H1 (cell line): Measurements from ENCODE around the gene ARHGAP26. TPM values are rescaled to one million over a fixed set of nuclear protein-coding genes. Genes with fewer than 3 reads are reported as not detected.

Source experiments
- CTCF ChIA-PET: fragments of 300-600 bp; sonication (Branson Sonifier 250); formaldehyde crosslinking; loops from one replicate; lab custom pipeline; 2021; ENCODE audit not compliant: partially characterized antibody; lab: Charles Lee
- POLR2A ChIA-PET: fragments of 300-600 bp; sonication (Branson Sonifier 250); formaldehyde crosslinking; loops from one replicate; lab custom pipeline; 2021; ENCODE audit warnings: inconsistent platforms; ENCODE audit not compliant: partially characterized antibody; lab: Charles Lee
- DNase-seq, 2 experiments: peaks; one replicate each; pipeline versions ENCODE4 v3.0.0 to v3.0.0-alpha.2; 2010 to 2022; ENCODE audit warnings: low spot score in 2 of 2, low read depth in 1 of 2, mixed read lengths in 1 of 2
- FAIRE-seq: peaks from 2 replicates; lab custom pipeline; 2011; peaks lifted over from hg19 to GRCh38; lab: Jason Lieb, UNC
- H2AFZ ChIP-seq: 2 replicates; pipeline ENCODE4 v1.8.1; 2012; ENCODE audit warnings: low read length, inconsistent platforms
- H2AK5ac ChIP-seq: 2 replicates; pipeline ENCODE4 v1.6.1; 2013; ENCODE audit warnings: low read depth, low read length
- H2BK120ac ChIP-seq: replicated peaks from 2 replicates; pipeline ENCODE3; 2013; ENCODE audit warnings: low read depth, low read length, inconsistent platforms
- H2BK12ac ChIP-seq: 2 replicates; pipeline ENCODE4 v1.6.1; 2013; ENCODE audit warnings: low read depth, low read length
- H2BK15ac ChIP-seq: 2 replicates; pipeline ENCODE4 v1.6.1; 2013; ENCODE audit warnings: low read length
- H2BK20ac ChIP-seq: 2 replicates; pipeline ENCODE4 v1.6.1; 2013; ENCODE audit warnings: low read length
- H2BK5ac ChIP-seq: 2 replicates; pipeline ENCODE4 v1.6.1; 2013; ENCODE audit warnings: low read depth, low read length
- H3K14ac ChIP-seq: 2 replicates; pipeline ENCODE4 v1.6.1; 2013; ENCODE audit warnings: inconsistent platforms; ENCODE audit not compliant: insufficient read length
- H3K18ac ChIP-seq: 2 replicates; pipeline ENCODE4 v1.6.1; 2013; ENCODE audit warnings: low read length; ENCODE audit errors: extremely low read depth
- H3K23ac ChIP-seq: 2 replicates; pipeline ENCODE4 v1.6.1; 2013; ENCODE audit warnings: inconsistent platforms; ENCODE audit not compliant: insufficient read length
- H3K23me2 ChIP-seq: 2 replicates; pipeline ENCODE4 v1.6.1; 2013; ENCODE audit warnings: low read depth, low read length
- H3K27ac ChIP-seq: 2 replicates; pipeline ENCODE4 v1.6.1; 2011; ENCODE audit warnings: low read depth, low read length, inconsistent platforms
- H3K27me3 ChIP-seq, 4 experiments: replicated peaks in 1 of 4; 1 replicate in 1 of 4; 2 replicates in 3 of 4; pipeline versions ENCODE4 v1.6.1 to v1.8.1; 2011 to 2013; ENCODE audit warnings: low read length in 3 of 4, mild to moderate bottlenecking in 3 of 4, inconsistent platforms in 2 of 4, mixed read lengths in 2 of 4, moderate library complexity in 1 of 4; ENCODE audit not compliant: control insufficient read depth in 3 of 4, insufficient read depth in 3 of 4; ENCODE audit errors: extremely low read depth in 1 of 4
- H3K36me3 ChIP-seq, 4 experiments: 2 replicates each; pipeline versions ENCODE4 v1.6.1 to v1.8.1; 2011 to 2013; ENCODE audit warnings: mild to moderate bottlenecking in 4 of 4, low read length in 3 of 4, moderate library complexity in 2 of 4, control low read depth in 1 of 4, inconsistent platforms in 1 of 4; ENCODE audit not compliant: insufficient read depth in 4 of 4, control insufficient read depth in 2 of 4
- H3K4ac ChIP-seq: replicated peaks from 2 replicates; pipeline ENCODE3; 2013; ENCODE audit warnings: low read length, low read depth, mixed read lengths, inconsistent platforms; ENCODE audit not compliant: insufficient read length
- H3K4me1 ChIP-seq, 4 experiments: replicated peaks in 1 of 4; 1 replicate in 1 of 4; 2 replicates in 3 of 4; pipeline versions ENCODE4 v1.6.1 to v1.8.1; 2011 to 2013; ENCODE audit warnings: low read length in 3 of 4, inconsistent platforms in 2 of 4, mixed read lengths in 1 of 4; ENCODE audit not compliant: insufficient read depth in 4 of 4, control insufficient read depth in 3 of 4
- H3K4me2 ChIP-seq, 2 experiments: 2 replicates each; pipeline versions ENCODE4 v1.6.1 to v1.8.1; 2011 to 2013; ENCODE audit warnings: low read depth in 2 of 2, low read length in 2 of 2, control low read depth in 1 of 2, inconsistent platforms in 1 of 2, mild to moderate bottlenecking in 1 of 2; ENCODE audit not compliant: insufficient read depth in 1 of 2
- H3K4me3 ChIP-seq, 4 experiments: fragments of 200-600, 300-600 bp in 1 of 4; sonication (generic), shearing (Covaris generic), sonication (Bioruptor Twin) in 1 of 4; 2 replicates each; pipeline versions ENCODE4 v1.5.1 to v1.8.1; 2011 to 2016; ENCODE audit warnings: low read length in 4 of 4, low read depth in 3 of 4, control low read depth in 2 of 4, inconsistent platforms in 2 of 4, mild to moderate bottlenecking in 2 of 4, mixed read lengths in 1 of 4, moderate library complexity in 1 of 4; ENCODE audit not compliant: insufficient read depth in 2 of 4; ENCODE audit errors: extremely low read depth in 1 of 4
- H3K56ac ChIP-seq: replicated peaks from 2 replicates; pipeline ENCODE3; 2013; ENCODE audit warnings: low read depth, mild to moderate bottlenecking, mixed read lengths, low read length, inconsistent platforms; ENCODE audit not compliant: insufficient read length
- H3K79me1 ChIP-seq: 2 replicates; pipeline ENCODE4 v1.6.1; 2013; ENCODE audit warnings: low read depth, low read length, control low read depth
- H3K79me2 ChIP-seq, 2 experiments: 2 replicates each; pipeline versions ENCODE4 v1.6.1 to v1.8.1; 2012 to 2013; ENCODE audit warnings: low read length in 2 of 2, mild to moderate bottlenecking in 2 of 2, inconsistent platforms in 1 of 2; ENCODE audit not compliant: insufficient read depth in 2 of 2, control insufficient read depth in 1 of 2
- H3K9ac ChIP-seq, 4 experiments: replicated peaks in 1 of 4; 1 replicate in 1 of 4; 2 replicates in 3 of 4; pipeline versions ENCODE4 v1.6.1 to v1.8.1; 2011 to 2013; ENCODE audit warnings: low read depth in 3 of 4, low read length in 3 of 4, control low read depth in 2 of 4, mild to moderate bottlenecking in 2 of 4, moderate library complexity in 2 of 4, inconsistent platforms in 1 of 4; ENCODE audit errors: extremely low read depth in 1 of 4
- H3K9me3 ChIP-seq, 2 experiments: 2 replicates each; pipeline versions ENCODE4 v1.6.1 to v1.8.1; 2012 to 2013; ENCODE audit warnings: mild to moderate bottlenecking in 2 of 2, moderate library complexity in 2 of 2, control low read depth in 1 of 2, inconsistent platforms in 1 of 2, low read depth in 1 of 2, low read length in 1 of 2, mixed read lengths in 1 of 2; ENCODE audit not compliant: insufficient read depth in 2 of 2
- H4K20me1 ChIP-seq, 2 experiments: replicated peaks in 1 of 2; 2 replicates each; pipeline versions ENCODE3 to v1.8.1; 2011 to 2013; ENCODE audit warnings: inconsistent platforms in 2 of 2, low read length in 2 of 2, mild to moderate bottlenecking in 1 of 2; ENCODE audit not compliant: insufficient read depth in 2 of 2, control insufficient read depth in 1 of 2
- H4K5ac ChIP-seq: 2 replicates; pipeline ENCODE4 v1.6.1; 2013; ENCODE audit warnings: low read length, low read depth, mixed read lengths, inconsistent platforms; ENCODE audit not compliant: insufficient read length
- H4K8ac ChIP-seq: 2 replicates; pipeline ENCODE4 v1.8.0; 2013; ENCODE audit warnings: mild to moderate bottlenecking, moderate library complexity, low read length, inconsistent platforms; ENCODE audit not compliant: insufficient read depth; ENCODE audit errors: extremely low read depth
- H4K91ac ChIP-seq: replicated peaks from 2 replicates; pipeline ENCODE3; 2013; ENCODE audit warnings: low read length, mixed read lengths, inconsistent platforms; ENCODE audit not compliant: insufficient read length
- CEBPB ChIP-seq: IDR thresholded peaks from 2 replicates; pipeline ENCODE4 v1.6.1; 2012; ENCODE audit warnings: low read depth, low read length
- WGBS, 2 experiments: shearing (Covaris generic) in 1 of 2; methylation state at CpG; one replicate each; pipeline versions ENCODE4 v1.1.6 to v1.1.7; 2013 to 2015; ENCODE audit warnings: low lambda C conversion rate in 2 of 2, mixed read lengths in 2 of 2, inconsistent platforms in 1 of 2, low coverage in 1 of 2, missing lambda C conversion rate in 1 of 2; ENCODE audit not compliant: insufficient replicate concordance in 2 of 2, insufficient coverage in 1 of 2, insufficient read length in 1 of 2; ENCODE audit errors: extremely low coverage in 1 of 2, missing lambda C conversion rate in 1 of 2; 5-methylcytosine and 5-hydroxymethylcytosine counted together
- polyA plus RNA-seq, 7 experiments: library from polyadenylated mRNA; depleted of rRNA in 3 of 7; stranded (reverse) in 5 of 7; unstranded in 2 of 7; fragments of >200 nt in 5 of 7; fragments of 200-250 nt in 2 of 7; gene quantifications; 1 replicate in 5 of 7; 2 replicates in 1 of 7; 4 replicates in 1 of 7; pipeline versions ENCODE4 v1.2.1 to v1.2.3, GENCODE V29; 2011 to 2013; ENCODE audit warnings: missing spikeins in 2 of 7, mixed read lengths in 2 of 7
- total RNA-seq: library from RNA; stranded (reverse); fragmentation: NEBNext Ultra II Directional; extraction: Animal tissue kit (Norgen Biotek cat#: 25700); gene quantifications from 2 replicates; pipeline ENCODE4 v1.2.1, GENCODE V29; 2021

Gene ARHGAP26
- total and polyA plus RNA-seq, 2 of the 8 experiments (the other 6 are each of a cell fraction or from before 2014, with no cell fraction given): 7.1 to 24.8 TPM

- Histone ChIP-seq H4K5ac (no peak overlapping the region), H3K4me3 (no peak overlapping the region), H2BK15ac (no peak overlapping the region), H3K4ac (no peak overlapping the region), H2AFZ (no peak overlapping the region), H2BK12ac (no peak overlapping the region), H3K14ac (no peak overlapping the region), H3K56ac (no peak overlapping the region), H2BK5ac (no peak overlapping the region), H3K4me2 (no peak overlapping the region), H3K36me3 (peaks cover 0 to 5% (median 0%) of the 10 kb centered on the region in 4 experiments; a peak in 3 of 8 replicates), H4K20me1 (no peaks in the 10 kb centered on the region), H3K79me2 (no peaks in the 10 kb centered on the region), H3K27ac (no peak overlapping the region), H4K8ac (no peak overlapping the region), H3K9ac (no peak overlapping the region), H3K9me3 (no peaks in the 10 kb centered on the region), H3K27me3 (no peaks in the 10 kb centered on the region), H3K4me1 (peaks cover 0 to 3% (median 0%) of the 10 kb centered on the region in 4 experiments; a peak in 3 of 7 replicates), H2AK5ac (no peak overlapping the region), H3K23me2 (no peaks in the 10 kb centered on the region; the same call in 1 of the 2 replicates), H2BK120ac (no peak overlapping the region), H3K79me1 (no peaks in the 10 kb centered on the region), H3K18ac (no peak overlapping the region), H4K91ac (no peak overlapping the region), H2BK20ac (no peak overlapping the region), H3K23ac (no peak overlapping the region)
- ChIA-PET POLR2A (no interaction called here), CTCF (interaction anchor here (1.1 to 3.5 kb wide), 3 partner anchors 54 to 187 kb away, joined by 3 to 14 read pairs (median 4); no protein-coding TSS in a partner anchor)
- DNase-seq (no peak), FAIRE-seq (no peak)
- 88% methylated on average over 5 of the region's 5 CpGs; no CpG with 5 or more reads in 1 of the 2 experiments for WGBS, 2 experiments
- TF ChIP-seq CEBPB: no peak
Observed at GRCh38 chr5:142935014-142935413, 164.8 kb downstream of the ARHGAP26 start.
